Measurements from ENCODE around the gene GBGT1.
A peak's percentile ranks its signal among the peaks of the same experiment; 100 is the strongest.

Gene GBGT1

GRCh38 chr9:133119846-133120500 lies 43.7 kb downstream of the GBGT1 start:
- H3K4me3 ChIP-seq (ENCODE audit: low read depth, low read length), result peak overlapping the region; percentile 67
- no peak for TF ChIP-seq CTCF (IDR thresholded peaks at IDR 0.05; ENCODE audit: insufficient read depth, low read depth, low read length, missing control alignments)
- no peak for DNase-seq (ENCODE audit: low read depth)

- no peak overlapping the region for H3K4me3 ChIP-seq (ENCODE audit: low read depth, low read length)
- TF ChIP-seq CTCF (IDR thresholded peaks at IDR 0.05; ENCODE audit: insufficient read depth, low read depth, low read length, missing control alignments), result no peak
- no peak for DNase-seq (ENCODE audit: low read depth)
Measured at GRCh38 chr9:133119103-133119845, 44.4 kb downstream of the GBGT1 start.

GRCh38 chr9:133118568-133118967 lies 45.1 kb downstream of the GBGT1 start:
- no peak for TF ChIP-seq CTCF (IDR thresholded peaks at IDR 0.05; ENCODE audit: insufficient read depth, low read depth, low read length, missing control alignments)
- H3K4me3 ChIP-seq (ENCODE audit: low read depth, low read length), result no peak overlapping the region
- no peak for DNase-seq (ENCODE audit: low read depth)

- H3K4me3 ChIP-seq (ENCODE audit: low read depth, low read length), result no peak overlapping the region
- no peak for TF ChIP-seq CTCF (IDR thresholded peaks at IDR 0.05; ENCODE audit: insufficient read depth, low read depth, low read length, missing control alignments)
- DNase-seq (ENCODE audit: low read depth), result no peak
Measured at GRCh38 chr9:133118179-133118520, 45.6 kb downstream of the GBGT1 start.

GRCh38 chr9:133117271-133118178 lies 46.2 kb downstream of the GBGT1 start:
- TF ChIP-seq CTCF (IDR thresholded peaks at IDR 0.05; ENCODE audit: insufficient read depth, low read depth, low read length, missing control alignments), result no peak
- DNase-seq (ENCODE audit: low read depth), result no peak
- no peak overlapping the region for H3K4me3 ChIP-seq (ENCODE audit: low read depth, low read length)

GRCh38 chr9:133116346-133117231 lies 47.1 kb downstream of the GBGT1 start:
- TF ChIP-seq CTCF (IDR thresholded peaks at IDR 0.05; ENCODE audit: insufficient read depth, low read depth, low read length, missing control alignments), result no peak
- H3K4me3 ChIP-seq (ENCODE audit: low read depth, low read length), result peak overlapping the region; percentile 59
- DNase-seq (ENCODE audit: low read depth), result no peak

Measured in GM12865 (cell line).